Neural progenitor cell (in vitro differentiated cells): ENCODE measurements around the gene CSTF3. TPM values are rescaled to one million over a fixed set of nuclear protein-coding genes. Genes with fewer than 3 reads are reported as not detected.
"Not testable (repeated sequence)": the region's sequence is repeated elsewhere in the genome, so short reads cannot be mapped to it uniquely, and the experiment has no call there.

Experiments
- DNase-seq: peaks from one replicate; pipeline ENCODE4 v3.0.0-alpha.2; 2016; ENCODE audit warnings: low spot score
- H2AFZ ChIP-seq: fragments of 200-600 bp; sonication (generic); replicated peaks from 2 replicates; pipeline ENCODE4 v1.6.1; 2016; ENCODE audit warnings: antibody characterized with exemption
- H3F3A ChIP-seq: fragments of 200-600 bp; sonication (generic); 2 replicates; pipeline ENCODE4 v1.6.1; 2016; ENCODE audit warnings: antibody characterized with exemption, low read depth
- H3K27ac ChIP-seq: fragments of 200-600 bp; sonication (generic); 2 replicates; pipeline ENCODE4 v1.5.1; 2016; ENCODE audit warnings: mild to moderate bottlenecking
- H3K27me3 ChIP-seq: fragments of 200-600 bp; sonication (generic); 2 replicates; pipeline ENCODE4 v1.6.1; 2016; ENCODE audit warnings: mild to moderate bottlenecking, moderate library complexity
- H3K36me3 ChIP-seq: fragments of 200-600 bp; sonication (generic); 2 replicates; pipeline ENCODE4 v1.5.1; 2016
- H3K4me1 ChIP-seq: fragments of 200-600 bp; sonication (generic); 2 replicates; pipeline ENCODE4 v1.6.1; 2016; ENCODE audit warnings: mixed run types
- H3K4me2 ChIP-seq: fragments of 200-600 bp; sonication (generic); 2 replicates; pipeline ENCODE4 v1.6.1; 2016
- H3K4me3 ChIP-seq: fragments of 200-600 bp; sonication (generic); 2 replicates; pipeline ENCODE4 v1.5.1; 2016
- H3K79me2 ChIP-seq: fragments of 200-600 bp; sonication (generic); 2 replicates; pipeline ENCODE4 v1.6.1; 2016; ENCODE audit warnings: low read depth
- H3K9ac ChIP-seq: fragments of 200-600 bp; sonication (generic); 2 replicates; pipeline ENCODE4 v1.6.1; 2016
- H3K9me3 ChIP-seq: fragments of 200-600 bp; sonication (generic); 2 replicates; pipeline ENCODE4 v1.5.1; 2016; ENCODE audit warnings: low read depth
- H4K20me1 ChIP-seq: fragments of 200-600 bp; sonication (generic); 2 replicates; pipeline ENCODE4 v1.6.1; 2016; ENCODE audit warnings: low read depth
- H3K27ac Mint-ChIP-seq: 3 replicates; pipeline ENCODE4 v1.8.0; 2021; ENCODE audit warnings: mixed read lengths
- H3K27me3 Mint-ChIP-seq: 2 replicates; pipeline ENCODE4 v1.8.0; 2022; ENCODE audit warnings: low read depth, mild to moderate bottlenecking, inconsistent platforms, moderate library complexity, mixed read lengths; ENCODE audit not compliant: insufficient read depth
- H3K36me3 Mint-ChIP-seq: 3 replicates; pipeline ENCODE4 v1.8.0; 2021; ENCODE audit warnings: mixed read lengths
- H3K4me1 Mint-ChIP-seq: 3 replicates; pipeline ENCODE4 v1.8.0; 2021; ENCODE audit warnings: mixed read lengths
- H3K4me3 Mint-ChIP-seq: 3 replicates; pipeline ENCODE4 v1.8.0; 2021; ENCODE audit warnings: mild to moderate bottlenecking, moderate library complexity, mixed read lengths
- H3K9me3 Mint-ChIP-seq: 3 replicates; pipeline ENCODE4 v1.8.0; 2020; ENCODE audit warnings: mixed read lengths
- EZH2 ChIP-seq: fragments of 200-600 bp; sonication (generic); IDR thresholded peaks from 2 replicates; pipeline ENCODE4 v1.6.1; 2017; ENCODE audit warnings: antibody characterized with exemption, mild to moderate bottlenecking, moderate library complexity
- EZH2phosphoT487 ChIP-seq: fragments of 200-600 bp; sonication (generic); IDR thresholded peaks from 2 replicates; pipeline ENCODE4 v1.6.1; 2017; ENCODE audit warnings: antibody characterized with exemption
- total RNA-seq: library from RNA; depleted of rRNA; stranded (reverse); fragments of >200 nt; gene quantifications from 2 replicates; pipeline ENCODE4 v1.2.3, GENCODE V29; 2015; ENCODE audit warnings: low replicate concordance
- TF ChIP-seq, protein P1 (sequence below): fragments of 200-600 bp; sonication (generic); IDR thresholded peaks from 2 replicates; pipeline ENCODE4 v1.5.1; 2017; ENCODE audit warnings: antibody characterized with exemption, mild to moderate bottlenecking

CSTF3 gene
- total RNA-seq, 1 donor from 2014 or later: 76.6 TPM

GRCh38 chr11:33125025-33125424 is 36.3 kb downstream of the CSTF3 start:
- Mint-ChIP-seq H3K4me1 (no peaks in the 10 kb centered on the region), H3K9me3 (no peaks in the 10 kb centered on the region), H3K27me3 (no peaks in the 10 kb centered on the region), H3K4me3 (no peak overlapping the region), H3K36me3 (peaks cover 14% of the 10 kb centered on the region), H3K27ac (no peak overlapping the region)
- no peak overlapping the region for H3K27ac ChIP-seq
- H3K79me2 ChIP-seq: no peaks in the 10 kb centered on the region
- H4K20me1 ChIP-seq: no peaks in the 10 kb centered on the region
- peaks cover 53% of the 10 kb centered on the region for H3F3A ChIP-seq
- H3K4me3 ChIP-seq: no peak overlapping the region
- no peak for DNase-seq
- TF ChIP-seq, protein P1, sequence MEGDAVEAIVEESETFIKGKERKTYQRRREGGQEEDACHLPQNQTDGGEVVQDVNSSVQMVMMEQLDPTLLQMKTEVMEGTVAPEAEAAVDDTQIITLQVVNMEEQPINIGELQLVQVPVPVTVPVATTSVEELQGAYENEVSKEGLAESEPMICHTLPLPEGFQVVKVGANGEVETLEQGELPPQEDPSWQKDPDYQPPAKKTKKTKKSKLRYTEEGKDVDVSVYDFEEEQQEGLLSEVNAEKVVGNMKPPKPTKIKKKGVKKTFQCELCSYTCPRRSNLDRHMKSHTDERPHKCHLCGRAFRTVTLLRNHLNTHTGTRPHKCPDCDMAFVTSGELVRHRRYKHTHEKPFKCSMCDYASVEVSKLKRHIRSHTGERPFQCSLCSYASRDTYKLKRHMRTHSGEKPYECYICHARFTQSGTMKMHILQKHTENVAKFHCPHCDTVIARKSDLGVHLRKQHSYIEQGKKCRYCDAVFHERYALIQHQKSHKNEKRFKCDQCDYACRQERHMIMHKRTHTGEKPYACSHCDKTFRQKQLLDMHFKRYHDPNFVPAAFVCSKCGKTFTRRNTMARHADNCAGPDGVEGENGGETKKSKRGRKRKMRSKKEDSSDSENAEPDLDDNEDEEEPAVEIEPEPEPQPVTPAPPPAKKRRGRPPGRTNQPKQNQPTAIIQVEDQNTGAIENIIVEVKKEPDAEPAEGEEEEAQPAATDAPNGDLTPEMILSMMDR: no peak
- no peak for TF ChIP-seq EZH2phosphoT487
- no peak for TF ChIP-seq EZH2
- H2AFZ ChIP-seq: no peak overlapping the region
- H3K36me3 ChIP-seq: peaks cover 4% of the 10 kb centered on the region
- H3K4me2 ChIP-seq: no peak overlapping the region
- H3K27me3 ChIP-seq: no peaks in the 10 kb centered on the region
- H3K9ac ChIP-seq: no peak overlapping the region
- H3K4me1 ChIP-seq: no peaks in the 10 kb centered on the region
- no peaks in the 10 kb centered on the region for H3K9me3 ChIP-seq

- H3K9me3 ChIP-seq, H3K27me3 ChIP-seq, H3K36me3 ChIP-seq, H3K4me1 ChIP-seq, H3K9me3 Mint-ChIP-seq, H3K4me2 ChIP-seq, H3K4me3 Mint-ChIP-seq, H3K4me3 ChIP-seq, H4K20me1 ChIP-seq, DNase-seq, H2AFZ ChIP-seq, H3K27ac ChIP-seq, H3K27ac Mint-ChIP-seq, H3K9ac ChIP-seq, H3K4me1 Mint-ChIP-seq, H3K27me3 Mint-ChIP-seq, H3K79me2 ChIP-seq: not testable (repeated sequence)
- peaks cover 12% of the 10 kb centered on the region for H3K36me3 Mint-ChIP-seq
- peaks cover 46% of the 10 kb centered on the region for H3F3A ChIP-seq
These were observed 38.6 kb downstream of the CSTF3 start for GRCh38 chr11:33122696-33123095.

GRCh38 chr11:33116535-33116934 is 44.7 kb downstream of the CSTF3 start:
- Histone ChIP-seq H3K79me2 (no peaks in the 10 kb centered on the region), H3K27ac (no peak overlapping the region), H3K9me3 (no peaks in the 10 kb centered on the region), H3K27me3 (no peaks in the 10 kb centered on the region), H3K4me1 (no peaks in the 10 kb centered on the region), H3K4me2 (no peak overlapping the region), H3F3A (peaks cover 7% of the 10 kb centered on the region), H4K20me1 (no peaks in the 10 kb centered on the region), H3K4me3 (no peak overlapping the region), H3K36me3 (no peaks in the 10 kb centered on the region), H3K9ac (no peak overlapping the region), H2AFZ (no peak overlapping the region)
- H3K4me3 Mint-ChIP-seq: no peak overlapping the region
- no peaks in the 10 kb centered on the region for H3K4me1 Mint-ChIP-seq
- DNase-seq: no peak
- H3K27ac Mint-ChIP-seq: no peak overlapping the region
- no peaks in the 10 kb centered on the region for H3K27me3 Mint-ChIP-seq
- TF ChIP-seq, protein P1: no peak
- TF ChIP-seq EZH2 (no peak), EZH2phosphoT487 (no peak)
- no peaks in the 10 kb centered on the region for H3K9me3 Mint-ChIP-seq
- peaks cover 2% of the 10 kb centered on the region for H3K36me3 Mint-ChIP-seq

- Mint-ChIP-seq H3K4me1 (no peaks in the 10 kb centered on the region), H3K27me3 (no peaks in the 10 kb centered on the region), H3K27ac (no peak overlapping the region), H3K36me3 (peaks cover 7% of the 10 kb centered on the region), H3K4me3 (no peak overlapping the region), H3K9me3 (no peaks in the 10 kb centered on the region)
- Histone ChIP-seq H3K4me2 (no peak overlapping the region), H2AFZ (no peak overlapping the region), H3K9ac (no peak overlapping the region), H3K4me3 (no peak overlapping the region), H3K4me1 (no peaks in the 10 kb centered on the region), H3K27ac (peak overlapping the region; percentile 59), H3F3A (peaks cover 5% of the 10 kb centered on the region), H4K20me1 (no peaks in the 10 kb centered on the region), H3K9me3 (no peaks in the 10 kb centered on the region), H3K27me3 (no peaks in the 10 kb centered on the region), H3K36me3 (peaks cover 11% of the 10 kb centered on the region), H3K79me2 (no peaks in the 10 kb centered on the region)
- TF ChIP-seq, protein P1: no peak
- TF ChIP-seq EZH2phosphoT487: no peak
- no peak for TF ChIP-seq EZH2
- DNase-seq: no peak
These were observed 51.2 kb downstream of the CSTF3 start for GRCh38 chr11:33110083-33110482.
